Measurements from ENCODE around the gene APRT. TPM values are rescaled to one million over a fixed set of nuclear protein-coding genes. Genes with fewer than 3 reads are reported as not detected.
"Not testable (repeated sequence)": the region's sequence is repeated elsewhere in the genome, so short reads cannot be mapped to it uniquely, and the experiment has no call there.

APRT gene
- total RNA-seq, 2 donors from 2014 or later, result 165 to 211 TPM

DNA sequence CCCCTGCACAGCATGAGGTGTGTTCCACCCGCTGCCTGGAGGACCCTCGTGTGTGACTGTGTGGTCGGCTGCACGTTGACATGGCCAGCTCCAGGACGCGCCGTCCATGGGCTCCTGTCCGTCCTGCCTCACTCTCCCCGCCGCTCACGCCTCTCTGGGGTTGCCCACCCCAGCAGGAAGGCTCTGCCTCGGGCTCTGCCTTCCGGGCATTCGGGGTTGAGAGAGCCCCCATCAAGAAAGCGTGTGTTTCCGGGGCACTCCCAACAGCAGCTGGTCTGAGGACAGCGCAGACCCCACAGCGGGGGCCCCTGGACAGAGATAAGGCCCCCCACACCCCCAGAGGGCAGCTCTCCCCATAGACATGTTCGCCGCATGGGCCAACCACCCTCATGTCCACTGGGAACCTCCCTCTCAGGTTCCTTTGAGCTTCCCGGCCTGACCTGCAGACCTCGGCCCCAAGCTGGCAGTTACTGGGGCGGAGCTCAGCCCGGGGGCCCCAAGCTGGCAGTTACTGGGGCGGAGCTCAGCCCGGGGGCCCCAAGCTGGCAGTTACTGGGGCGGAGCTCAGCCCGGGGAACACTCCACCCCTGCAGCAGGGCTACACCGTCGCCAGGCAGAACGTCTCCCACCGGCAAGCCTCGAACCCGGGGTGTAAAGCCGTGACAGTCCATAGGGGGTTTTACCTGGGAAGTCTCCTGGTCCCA is 18.3 kb downstream of the APRT start:
- Histone ChIP-seq H3K27me3 (replicated peaks; ENCODE audit: insufficient read depth) (no peaks in the 10 kb centered on the region), H3K36me3 (no peaks in the 10 kb centered on the region), H3K27ac (no peak overlapping the region), H3K4me1 (replicated peaks) (no peaks in the 10 kb centered on the region), H3K9me3 (no peaks in the 10 kb centered on the region), H3K4me3 (no peak overlapping the region)
- no peak for DNase-seq (ENCODE audit: low spot score)
- no peak for TF ChIP-seq POLR2A (IDR thresholded peaks at IDR 0.05)
- no peak for TF ChIP-seq POLR2AphosphoS5 (IDR thresholded peaks at IDR 0.05)
- TF ChIP-seq, protein P1, sequence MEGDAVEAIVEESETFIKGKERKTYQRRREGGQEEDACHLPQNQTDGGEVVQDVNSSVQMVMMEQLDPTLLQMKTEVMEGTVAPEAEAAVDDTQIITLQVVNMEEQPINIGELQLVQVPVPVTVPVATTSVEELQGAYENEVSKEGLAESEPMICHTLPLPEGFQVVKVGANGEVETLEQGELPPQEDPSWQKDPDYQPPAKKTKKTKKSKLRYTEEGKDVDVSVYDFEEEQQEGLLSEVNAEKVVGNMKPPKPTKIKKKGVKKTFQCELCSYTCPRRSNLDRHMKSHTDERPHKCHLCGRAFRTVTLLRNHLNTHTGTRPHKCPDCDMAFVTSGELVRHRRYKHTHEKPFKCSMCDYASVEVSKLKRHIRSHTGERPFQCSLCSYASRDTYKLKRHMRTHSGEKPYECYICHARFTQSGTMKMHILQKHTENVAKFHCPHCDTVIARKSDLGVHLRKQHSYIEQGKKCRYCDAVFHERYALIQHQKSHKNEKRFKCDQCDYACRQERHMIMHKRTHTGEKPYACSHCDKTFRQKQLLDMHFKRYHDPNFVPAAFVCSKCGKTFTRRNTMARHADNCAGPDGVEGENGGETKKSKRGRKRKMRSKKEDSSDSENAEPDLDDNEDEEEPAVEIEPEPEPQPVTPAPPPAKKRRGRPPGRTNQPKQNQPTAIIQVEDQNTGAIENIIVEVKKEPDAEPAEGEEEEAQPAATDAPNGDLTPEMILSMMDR (IDR thresholded peaks at IDR 0.05), result no peak
- 49% methylated on average over 35 of the region's 35 CpGs for WGBS
- intact Hi-C loops (cut with DNase I), result no loop called here

DNA sequence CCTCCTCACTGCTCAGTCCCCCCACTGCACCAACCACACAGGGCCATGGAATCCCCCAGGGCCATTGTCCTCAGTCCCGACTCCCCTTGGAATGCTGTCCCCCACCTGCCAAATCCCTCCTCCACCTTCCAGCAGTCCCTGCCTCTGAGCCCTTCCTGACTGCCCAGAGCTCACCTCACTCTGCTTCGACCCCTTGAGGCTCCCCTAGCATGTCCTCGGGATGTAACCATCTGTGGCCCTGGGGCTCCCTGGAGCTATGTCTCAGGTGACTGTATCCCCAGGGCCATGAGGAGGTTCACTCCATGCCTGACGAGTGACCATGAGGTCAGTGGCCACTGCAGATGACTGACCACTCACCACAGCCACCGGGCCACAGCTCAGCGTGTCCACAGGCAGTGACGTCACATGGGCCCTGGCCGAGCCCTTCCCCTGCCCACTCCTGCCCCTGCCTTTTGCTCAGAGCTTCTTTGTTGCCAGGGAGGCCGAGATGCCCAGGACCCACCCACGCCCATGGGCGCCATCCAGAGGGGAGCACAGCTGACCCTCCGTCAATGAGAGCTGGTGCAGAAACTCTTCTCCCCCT is 19.0 kb downstream of the APRT start:
- no peak overlapping the region for H3K4me3 ChIP-seq
- no peak for DNase-seq (ENCODE audit: low spot score)
- no peaks in the 10 kb centered on the region for H3K36me3 ChIP-seq
- TF ChIP-seq POLR2A (IDR thresholded peaks at IDR 0.05) (no peak), POLR2AphosphoS5 (IDR thresholded peaks at IDR 0.05) (no peak)
- TF ChIP-seq, protein P1 (IDR thresholded peaks at IDR 0.05), result no peak
- 82% methylated on average over 12 of the region's 12 CpGs for WGBS
- intact Hi-C loops (cut with DNase I), result no loop called here
- H3K27ac ChIP-seq, result no peak overlapping the region
- no peaks in the 10 kb centered on the region for H3K4me1 ChIP-seq (replicated peaks)
- H3K9me3 ChIP-seq, result no peaks in the 10 kb centered on the region
- no peaks in the 10 kb centered on the region for H3K27me3 ChIP-seq (replicated peaks; ENCODE audit: insufficient read depth)

DNA sequence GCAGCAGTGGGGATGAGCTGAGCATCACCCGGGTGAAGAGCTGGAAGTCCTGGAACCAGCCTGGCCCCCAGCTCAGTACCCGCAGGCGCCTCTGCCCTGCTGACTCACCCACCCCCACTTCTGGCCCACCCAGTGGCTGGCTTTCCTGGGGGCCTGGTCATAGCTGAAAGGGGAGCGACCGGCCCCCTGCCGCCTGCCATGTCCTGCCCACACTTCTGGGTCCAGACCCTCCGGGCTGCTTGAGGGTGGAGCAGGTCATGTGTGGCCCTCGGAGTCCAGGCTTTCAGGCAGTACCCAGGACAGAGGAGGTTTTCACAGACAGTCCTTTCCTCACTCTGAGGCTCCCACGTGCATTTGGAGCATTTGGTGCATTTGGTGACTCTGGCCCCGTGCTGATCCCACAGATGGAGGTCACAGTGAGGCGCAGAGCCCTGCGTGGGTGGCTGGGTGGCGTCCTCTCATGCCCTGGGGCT is 19.6 kb downstream of the APRT start:
- no peak overlapping the region for H3K27ac ChIP-seq
- no peak overlapping the region for H3K4me3 ChIP-seq
- DNase-seq (ENCODE audit: low spot score), result no peak
- H3K27me3 ChIP-seq (replicated peaks; ENCODE audit: insufficient read depth), result no peaks in the 10 kb centered on the region
- TF ChIP-seq POLR2AphosphoS5 (IDR thresholded peaks at IDR 0.05) (no peak), POLR2A (IDR thresholded peaks at IDR 0.05) (no peak)
- TF ChIP-seq, protein P1 (IDR thresholded peaks at IDR 0.05), result no peak
- no peaks in the 10 kb centered on the region for H3K9me3 ChIP-seq
- WGBS, result 71% methylated on average over 13 of the region's 13 CpGs
- intact Hi-C loops (cut with DNase I), result no loop called here
- no peaks in the 10 kb centered on the region for H3K4me1 ChIP-seq (replicated peaks)
- H3K36me3 ChIP-seq, result no peaks in the 10 kb centered on the region

DNA sequence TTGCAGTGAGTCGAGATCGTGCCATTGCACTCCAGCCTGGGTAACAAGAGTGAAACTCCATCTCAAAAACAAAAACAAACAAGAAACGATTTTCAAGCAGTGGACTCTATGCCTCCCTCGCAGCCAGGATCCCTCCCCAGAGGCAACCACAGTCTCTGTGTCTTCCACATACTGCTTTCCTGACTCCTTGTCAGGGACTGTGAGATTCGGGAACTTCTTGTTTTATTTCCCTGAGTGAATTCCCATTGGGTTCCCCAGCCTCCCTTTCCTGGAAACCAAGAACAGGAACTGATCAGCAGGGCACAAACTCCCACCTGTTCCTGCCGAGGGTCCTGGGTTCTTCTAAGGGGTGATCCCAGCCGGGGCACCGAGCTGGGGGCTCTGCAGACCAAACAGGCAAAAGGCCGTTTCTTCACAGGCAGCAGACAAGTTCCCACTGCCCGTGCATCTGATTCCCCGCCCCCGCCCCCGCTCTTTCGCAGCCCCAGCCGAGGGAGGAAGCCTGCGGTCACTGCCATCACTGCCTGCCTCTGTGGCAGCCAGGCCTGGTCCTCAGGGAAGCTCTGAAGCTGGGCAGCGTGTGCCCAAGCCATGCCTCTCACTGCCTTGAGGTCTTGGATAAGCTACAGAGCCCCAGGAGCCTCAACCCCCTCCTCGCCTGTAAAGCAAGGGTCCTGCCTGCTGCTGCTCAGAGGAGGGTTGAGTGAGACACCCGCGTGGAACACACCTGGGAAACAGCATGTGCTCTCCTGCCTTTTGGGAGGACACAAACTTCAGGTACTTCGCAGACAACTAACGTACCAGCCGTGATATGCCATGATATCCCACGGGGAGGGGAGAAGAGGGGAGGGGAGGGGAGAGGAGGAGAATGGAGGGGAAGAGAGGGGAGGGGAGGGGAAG is 21.2 kb downstream of the APRT start:
- H3K27ac ChIP-seq, result no peak overlapping the region

DNA sequence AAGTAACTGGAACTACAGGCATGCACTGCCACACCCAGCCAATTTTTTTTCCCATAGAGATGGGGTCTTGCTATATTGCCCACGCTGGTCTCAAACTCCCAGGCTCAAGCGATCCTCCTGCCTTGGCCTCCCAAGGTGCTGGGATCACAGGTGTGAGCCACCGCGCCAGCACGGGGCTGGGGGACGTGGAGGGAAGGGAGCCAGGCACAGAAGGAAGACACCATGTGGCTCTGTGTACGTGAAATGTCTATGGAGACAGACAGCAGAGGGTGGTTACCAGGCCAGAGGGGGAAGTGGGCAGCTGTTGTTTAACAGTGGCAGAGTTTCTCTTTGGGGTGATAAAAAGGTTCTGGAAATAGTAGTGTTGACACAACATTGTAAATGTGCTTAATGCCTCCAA is 22.1 kb downstream of the APRT start:
- WGBS, result 78% methylated on average over 7 of the region's 7 CpGs
- Histone ChIP-seq H3K4me3 (no peak overlapping the region), H3K27me3 (replicated peaks; ENCODE audit: insufficient read depth) (no peaks in the 10 kb centered on the region), H3K27ac (no peak overlapping the region), H3K36me3 (no peaks in the 10 kb centered on the region), H3K4me1 (replicated peaks) (no peaks in the 10 kb centered on the region), H3K9me3 (no peaks in the 10 kb centered on the region)
- no peak for TF ChIP-seq POLR2AphosphoS5 (IDR thresholded peaks at IDR 0.05)
- no peak for TF ChIP-seq POLR2A (IDR thresholded peaks at IDR 0.05)
- TF ChIP-seq, protein P1 (IDR thresholded peaks at IDR 0.05), result no peak
- intact Hi-C loops (cut with DNase I), result no loop called here
- DNase-seq (ENCODE audit: low spot score), result no peak

More for the DNA sequence above, 21.2 kb downstream of the APRT start:
- TF ChIP-seq POLR2AphosphoS5 (IDR thresholded peaks at IDR 0.05) (no peak), POLR2A (IDR thresholded peaks at IDR 0.05) (no peak)
- WGBS, result 29% methylated on average over 24 of the region's 24 CpGs
- DNase-seq (ENCODE audit: low spot score), result no peak
- Histone ChIP-seq H3K27me3 (replicated peaks; ENCODE audit: insufficient read depth) (no peaks in the 10 kb centered on the region), H3K4me1 (replicated peaks) (no peaks in the 10 kb centered on the region), H3K4me3 (no peak overlapping the region), H3K36me3 (no peaks in the 10 kb centered on the region), H3K9me3 (no peaks in the 10 kb centered on the region)
- intact Hi-C loops (cut with DNase I), result no loop called here

DNA sequence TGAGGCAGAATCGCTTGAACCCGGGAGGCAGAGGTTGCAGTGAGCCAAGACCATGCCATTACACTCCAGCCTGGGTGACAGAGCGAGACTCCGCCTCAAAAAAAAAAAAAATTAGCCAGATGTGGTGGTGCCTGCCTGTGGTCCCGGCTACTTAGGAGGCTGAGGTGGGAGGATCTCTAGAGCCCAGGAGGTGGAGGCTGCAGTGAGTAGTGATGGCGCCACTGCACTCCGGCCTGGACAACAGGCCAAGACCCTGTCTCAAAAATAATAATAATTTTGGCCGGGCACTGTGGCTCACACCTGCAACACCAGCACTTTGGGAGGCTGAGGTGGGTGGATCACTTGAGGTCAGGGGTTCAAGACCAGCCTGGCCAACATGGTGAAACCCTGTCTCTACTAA is 23.0 kb downstream of the APRT start:
- H3K4me3 ChIP-seq; DNase-seq (ENCODE audit: low spot score); H3K27ac ChIP-seq; intact Hi-C loops (cut with DNase I); H3K27me3 ChIP-seq (replicated peaks; ENCODE audit: insufficient read depth); H3K36me3 ChIP-seq; H3K9me3 ChIP-seq; H3K4me1 ChIP-seq (replicated peaks): not testable (repeated sequence)
- 93% methylated on average over 8 of the region's 8 CpGs for WGBS

Data from prostate gland (tissue), 2 donors.